Measurements from ENCODE around the gene ITPR2.
"Not testable (repeated sequence)": the region's sequence is repeated elsewhere in the genome, so short reads cannot be mapped to it uniquely, and the experiment has no call there.

ITPR2 gene

GRCh38 chr12:26867080-26867479 lies 34.1 kb upstream of the ITPR2 start:
- Histone ChIP-seq H3K4me1 (no peaks in the 10 kb centered on the region), H3K4me3 (no peak overlapping the region), H3K9me3 (no peaks in the 10 kb centered on the region), H3K36me3 (no peaks in the 10 kb centered on the region), H3K27ac (no peak overlapping the region), H3K27me3 (no peaks in the 10 kb centered on the region)
- no peak for TF ChIP-seq CTCF (IDR thresholded peaks at IDR 0.05)
- intact Hi-C loops (cut with DNase I; ENCODE audit: low total_unique reads): no loop called here
- DNase-seq: no peak

DNA sequence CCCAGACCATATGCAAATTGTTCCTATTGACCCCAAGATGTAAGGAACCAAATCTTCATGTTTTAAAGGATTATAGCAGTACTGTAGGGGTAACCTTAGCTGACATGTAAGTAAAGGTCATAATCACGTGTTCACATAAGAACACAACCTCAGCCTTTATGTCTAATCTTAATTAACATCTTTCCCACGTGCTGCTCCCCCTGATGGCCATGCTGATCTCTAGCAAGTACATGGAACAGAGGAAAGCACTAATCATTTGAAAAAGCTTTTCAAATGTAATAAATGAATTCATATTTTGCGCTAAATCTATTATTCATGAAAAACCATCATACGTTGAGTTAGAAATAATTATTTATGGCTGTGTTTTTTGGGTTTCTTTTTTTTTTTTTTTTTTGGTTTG lies 30.5 kb upstream of the ITPR2 start:
- Histone ChIP-seq H3K9me3 (no peaks in the 10 kb centered on the region), H3K36me3 (no peaks in the 10 kb centered on the region), H3K27me3 (no peaks in the 10 kb centered on the region), H3K4me3 (no peak overlapping the region), H3K27ac (no peak overlapping the region), H3K4me1 (no peaks in the 10 kb centered on the region)
- DNase-seq: no peak
- TF ChIP-seq CTCF (IDR thresholded peaks at IDR 0.05): no peak
- intact Hi-C loops (cut with DNase I; ENCODE audit: low total_unique reads): no loop called here

DNA sequence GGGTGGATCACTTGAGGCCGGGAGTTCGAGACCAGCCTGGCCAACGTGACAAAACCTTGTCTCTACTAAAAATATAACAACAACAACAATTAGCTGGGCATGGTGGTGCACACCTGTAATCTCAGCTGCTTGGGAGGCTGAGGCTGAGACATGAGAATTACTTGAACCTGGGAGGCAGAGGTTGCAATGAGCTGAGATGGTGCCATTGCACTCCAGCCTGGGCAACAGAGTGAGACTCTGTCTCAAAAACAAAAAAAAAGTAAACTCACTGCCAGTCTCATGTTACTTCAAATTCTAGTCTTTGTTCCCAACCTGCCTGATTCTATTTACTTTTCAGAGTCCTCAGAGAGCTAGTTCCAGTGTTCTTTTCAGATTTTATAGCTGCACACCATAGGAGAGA lies 29.8 kb upstream of the ITPR2 start:
- H3K27me3 ChIP-seq; H3K4me3 ChIP-seq; intact Hi-C loops (cut with DNase I; ENCODE audit: low total_unique reads); H3K36me3 ChIP-seq; DNase-seq; H3K9me3 ChIP-seq; H3K27ac ChIP-seq; H3K4me1 ChIP-seq: not testable (repeated sequence)

GRCh38 chr12:26861690-26862089 lies 28.7 kb upstream of the ITPR2 start:
- Histone ChIP-seq H3K4me3 (no peak overlapping the region), H3K9me3 (no peaks in the 10 kb centered on the region), H3K4me1 (no peaks in the 10 kb centered on the region), H3K27ac (no peak overlapping the region), H3K36me3 (no peaks in the 10 kb centered on the region), H3K27me3 (no peaks in the 10 kb centered on the region)
- no peak for DNase-seq
- TF ChIP-seq CTCF (IDR thresholded peaks at IDR 0.05): no peak
- intact Hi-C loops (cut with DNase I; ENCODE audit: low total_unique reads): no loop called here

- DNase-seq: no peak
- H3K27me3 ChIP-seq: no peaks in the 10 kb centered on the region
- intact Hi-C loops (cut with DNase I; ENCODE audit: low total_unique reads): no loop called here
- peaks cover 0 to 4% (median 0%) of the 10 kb centered on the region in 4 donors for H3K4me1 ChIP-seq
- H3K9me3 ChIP-seq: no peaks in the 10 kb centered on the region
- H3K36me3 ChIP-seq: no peaks in the 10 kb centered on the region
- no peak overlapping the region for H3K27ac ChIP-seq
- H3K4me3 ChIP-seq: no peak overlapping the region
- no peak for TF ChIP-seq CTCF (IDR thresholded peaks at IDR 0.05)
Observed at GRCh38 chr12:26857465-26858176, 24.6 kb upstream of the ITPR2 start.

DNA sequence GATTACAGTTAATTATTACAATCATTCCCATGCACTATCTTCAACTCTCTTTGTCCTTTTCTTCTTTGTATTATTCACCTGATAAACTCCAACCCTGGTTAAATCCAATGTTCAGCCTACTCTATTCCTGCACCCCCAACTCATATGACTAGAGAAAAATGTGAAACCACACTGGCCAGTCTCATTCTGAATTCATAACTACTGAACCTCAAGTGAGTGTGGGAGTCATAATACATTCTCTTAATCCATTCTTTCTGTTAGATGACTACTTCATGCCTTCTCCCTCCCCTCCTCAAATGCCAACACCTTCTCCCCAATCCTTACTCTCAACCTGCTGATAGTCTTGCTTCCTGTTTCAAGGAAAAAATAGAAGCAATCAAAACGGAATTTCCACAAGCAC lies 22.3 kb upstream of the ITPR2 start:
- intact Hi-C loops (cut with DNase I; ENCODE audit: low total_unique reads): no loop called here
- no peaks in the 10 kb centered on the region for H3K27me3 ChIP-seq
- no peak for DNase-seq
- no peaks in the 10 kb centered on the region for H3K9me3 ChIP-seq
- H3K27ac ChIP-seq: no peak overlapping the region
- no peak for TF ChIP-seq CTCF (IDR thresholded peaks at IDR 0.05)
- H3K4me3 ChIP-seq: no peak overlapping the region
- peaks cover 0 to 4% (median 0%) of the 10 kb centered on the region in 4 donors for H3K4me1 ChIP-seq
- no peaks in the 10 kb centered on the region for H3K36me3 ChIP-seq

Measured in tibial artery (tissue), 4 donors.